AG20443 (cell line): ENCODE measurements around the gene FIBCD1.

Experiments used
- DNase-seq: peaks from one replicate; pipeline ENCODE4 v3.0.0; 2012; ENCODE audit warnings: low spot score, mixed read lengths

FIBCD1 gene

DNA sequence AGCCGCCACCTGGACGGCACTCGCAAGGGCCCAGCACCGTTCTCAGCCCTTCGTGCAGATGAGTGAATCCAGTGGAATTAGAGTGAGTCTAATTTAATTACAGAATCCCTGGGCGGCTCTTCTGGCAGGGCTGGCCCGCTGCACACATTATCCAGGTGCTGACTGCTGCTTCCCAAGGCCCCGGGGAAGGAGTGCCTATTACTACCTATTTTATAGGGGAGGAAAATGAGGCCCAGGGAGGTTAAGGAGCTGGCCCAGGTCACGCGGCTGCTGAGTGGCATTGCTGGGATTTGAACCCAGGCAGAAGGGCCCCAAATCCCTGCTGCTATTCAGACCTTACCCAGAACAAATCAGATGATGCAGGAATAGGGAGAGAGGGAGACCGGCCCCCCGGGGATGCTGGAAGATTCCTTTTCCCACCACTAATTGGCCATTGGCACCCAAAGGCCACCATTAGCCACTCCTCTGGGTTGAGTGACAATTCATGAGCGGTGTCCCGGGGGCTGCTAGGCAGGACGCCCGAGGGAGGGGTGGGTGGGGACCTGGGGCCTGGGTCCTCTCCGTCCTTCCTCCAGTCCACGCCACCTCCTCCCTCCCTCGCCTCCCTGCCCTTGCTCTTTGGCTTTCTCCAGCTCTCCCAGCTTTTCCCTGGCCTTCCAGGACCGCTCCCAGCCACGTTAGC, 32.2 kb downstream of the FIBCD1 start:
- DNase-seq, result no peak

DNA sequence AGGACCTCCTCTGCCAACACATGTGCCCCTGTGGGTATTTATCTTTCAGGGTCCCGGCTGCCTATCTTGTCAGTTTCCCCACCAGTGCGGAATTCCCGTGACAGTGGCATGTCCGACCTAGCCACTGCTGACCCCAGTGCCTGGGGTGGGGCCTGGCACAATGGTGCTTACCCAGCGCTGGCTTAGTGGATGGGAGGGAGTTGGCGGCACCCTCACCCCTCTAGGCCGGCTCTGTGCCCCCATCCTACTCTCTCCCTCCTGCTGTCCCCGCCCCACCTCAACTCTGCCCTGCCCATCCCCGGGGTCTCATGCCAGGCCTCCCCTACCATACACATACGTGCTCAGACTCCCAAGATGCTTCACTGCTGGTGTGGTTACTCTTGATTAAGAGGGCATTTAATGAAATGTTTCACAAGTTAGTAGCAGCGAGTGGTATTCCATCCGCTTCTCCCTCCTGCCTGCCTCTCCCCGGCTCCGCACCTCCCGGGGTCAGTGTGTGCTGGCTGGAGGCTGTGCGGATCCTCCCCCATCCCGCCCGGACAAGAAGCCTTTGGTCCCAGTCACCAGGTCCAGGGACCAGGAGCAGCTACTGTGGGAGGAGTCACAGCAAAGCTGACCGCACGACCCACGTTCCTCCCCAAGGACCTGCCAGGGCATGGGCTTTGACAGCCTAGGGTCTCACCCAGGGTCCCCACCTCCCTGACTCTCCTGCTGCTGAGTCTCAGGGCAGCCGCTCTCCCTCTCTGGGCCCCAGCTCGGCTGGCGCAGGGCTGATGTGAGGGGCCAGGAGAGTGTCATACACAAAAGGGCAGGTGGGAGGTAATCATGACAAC, 32.9 kb downstream of the FIBCD1 start:
- DNase-seq, result no peak

GRCh38 chr9:130905125-130905901, 33.7 kb downstream of the FIBCD1 start:
- no peak for DNase-seq

GRCh38 chr9:130904070-130905044, 34.7 kb downstream of the FIBCD1 start:
- no peak for DNase-seq

- no peak for DNase-seq
Measured at GRCh38 chr9:130903194-130904069, 35.6 kb downstream of the FIBCD1 start.

DNA sequence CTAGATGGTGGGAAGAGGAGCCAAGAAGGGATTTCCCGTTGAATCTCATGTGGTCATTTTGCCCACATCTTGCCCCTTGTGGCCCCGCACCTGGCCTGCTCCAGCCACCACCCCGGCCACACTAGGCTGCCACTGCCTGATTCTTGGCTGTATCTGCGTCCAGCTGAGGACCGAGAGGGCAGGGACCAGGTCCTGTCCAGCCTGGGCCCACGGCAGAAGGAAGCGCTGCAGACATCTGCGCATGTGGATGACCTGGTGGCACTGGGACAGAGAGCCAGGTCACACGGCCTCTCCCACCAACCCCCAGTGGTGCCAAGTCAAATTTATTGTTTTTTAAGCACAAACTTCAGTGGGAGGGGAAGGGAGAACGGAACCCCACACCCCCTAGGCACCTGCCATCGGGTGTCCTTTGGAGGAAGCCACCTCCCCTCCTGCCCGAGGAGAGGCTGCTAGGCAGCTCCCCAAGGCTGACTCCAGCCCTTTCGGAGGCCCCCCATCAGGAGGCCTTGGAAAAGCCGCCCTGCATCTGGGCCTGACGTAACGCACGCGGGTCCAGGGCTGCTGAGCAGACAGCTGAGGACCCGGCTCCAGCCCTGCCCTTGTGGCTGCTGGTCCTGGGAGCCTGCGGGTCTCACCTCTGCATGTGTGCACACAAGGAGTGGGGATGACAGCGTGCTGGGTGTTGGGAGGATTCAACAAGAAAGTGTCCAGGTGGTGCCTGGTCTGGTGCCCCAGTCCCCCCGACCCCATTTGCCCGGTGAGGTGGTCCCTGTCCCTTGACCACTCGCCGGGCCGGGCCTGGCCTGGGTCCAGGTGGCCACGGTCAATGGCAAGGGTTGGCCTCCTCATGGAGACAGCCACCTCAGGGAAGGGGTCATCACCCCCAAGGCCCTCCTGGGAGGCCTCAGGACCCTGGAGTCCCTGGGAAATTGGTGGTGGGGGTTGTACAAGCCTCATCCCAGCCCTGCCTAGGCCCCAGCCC, 36.6 kb downstream of the FIBCD1 start:
- DNase-seq, result no peak

GRCh38 chr9:130901498-130902203, 37.4 kb downstream of the FIBCD1 start:
- DNase-seq, result no peak

- no peak for DNase-seq
Measured at GRCh38 chr9:130900701-130901497, 38.1 kb downstream of the FIBCD1 start.

GRCh38 chr9:130899051-130899748, 39.8 kb downstream of the FIBCD1 start:
- no peak for DNase-seq

DNA sequence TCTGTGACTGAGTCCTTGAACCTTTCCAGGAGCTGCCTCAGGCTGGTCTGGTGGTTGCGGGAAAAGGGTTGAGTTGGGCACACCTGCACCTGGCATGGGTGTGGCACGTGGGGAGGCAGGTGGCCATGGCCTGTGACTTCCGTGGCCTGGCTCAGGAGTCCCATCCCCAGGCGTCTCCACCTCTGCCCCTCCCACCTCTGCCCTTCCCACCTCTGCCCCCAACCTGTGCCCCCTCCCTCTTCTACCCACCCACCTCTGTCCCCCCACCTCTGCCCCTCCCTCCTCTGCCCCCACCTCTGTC, 40.5 kb downstream of the FIBCD1 start:
- DNase-seq, result no peak

GRCh38 chr9:130897848-130898551, 41.0 kb downstream of the FIBCD1 start:
- DNase-seq, result no peak

GRCh38 chr9:130897105-130897751, 41.8 kb downstream of the FIBCD1 start:
- DNase-seq, result no peak

GRCh38 chr9:130896233-130897014, 42.6 kb downstream of the FIBCD1 start, which contains the start of gene QRFP:
Gene QRFP, minus strand, starts transcription at chr9:130896812. Its CDS starts 2,974 bp downstream, at chr9:130893838.
- DNase-seq, result no peak

DNA sequence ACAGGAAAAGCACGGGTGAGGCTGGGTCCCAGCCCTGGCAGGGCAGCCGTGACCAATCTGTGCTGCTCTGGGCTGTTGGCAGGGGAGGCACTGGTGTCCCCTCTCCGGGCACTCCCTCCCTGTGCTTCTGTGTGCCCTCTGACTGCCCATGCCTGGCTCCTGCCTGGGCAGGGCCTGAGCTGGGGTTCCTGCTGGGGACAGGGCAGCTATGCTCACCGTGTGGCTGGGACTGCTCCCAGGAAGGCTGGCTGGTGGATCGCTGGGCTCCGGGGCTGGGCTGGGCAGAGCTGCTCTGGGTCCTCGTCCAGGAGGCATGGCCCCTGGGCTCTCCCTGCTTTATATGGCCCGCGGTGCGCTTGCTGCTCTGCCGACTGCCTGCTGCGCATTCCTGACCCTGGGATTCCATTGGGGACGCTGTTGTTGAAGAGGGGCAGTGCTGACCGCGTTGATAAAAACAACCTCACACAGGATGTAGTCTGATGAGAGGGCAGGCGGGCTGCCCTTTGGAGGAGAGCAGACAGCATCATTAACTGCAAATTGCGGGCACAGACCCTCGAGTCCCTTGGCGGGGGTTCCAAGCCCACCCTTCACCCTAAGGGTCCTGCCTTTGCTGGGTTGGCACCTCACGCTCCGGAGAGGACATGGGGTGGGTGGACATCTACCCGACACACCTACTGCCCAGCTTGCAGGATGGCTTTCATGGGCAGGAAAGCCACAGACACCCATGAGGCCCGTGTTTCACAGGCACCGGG, 43.4 kb downstream of the FIBCD1 start:
- DNase-seq, result no peak
